KG1 (cell line): Measurements from ENCODE around the gene USP11.
A peak's percentile ranks its signal among the peaks of the same experiment; 100 is the strongest.

ENCODE experiments used
- DNase-seq: peaks from one replicate; lab custom pipeline; 2025; lab: John Stamatoyannopoulos, UW

Gene USP11

GRCh38 chrX:47224896-47225290 is 7.9 kb upstream of the USP11 start:
- DNase-seq = no peak

- no peak for DNase-seq
Observed at GRCh38 chrX:47226071-47226470, 6.7 kb upstream of the USP11 start.

GRCh38 chrX:47226531-47227333 is 6.1 kb upstream of the USP11 start:
- no peak for DNase-seq

- DNase-seq = no peak
Observed at GRCh38 chrX:47227334-47227583, 5.5 kb upstream of the USP11 start.

GRCh38 chrX:47228550-47229270 is 4.1 kb upstream of the USP11 start:
- DNase-seq = no peak

GRCh38 chrX:47229427-47229826 is 3.4 kb upstream of the USP11 start:
- DNase-seq = no peak

- no peak for DNase-seq
Observed at GRCh38 chrX:47230136-47230868, 2.5 kb upstream of the USP11 start.

- DNase-seq = no peak
Observed at GRCh38 chrX:47231167-47231566, 1.6 kb upstream of the USP11 start.

- no peak for DNase-seq
Observed at GRCh38 chrX:47232197-47232802, 509 bp upstream of the USP11 start.

- DNase-seq = peak; percentile 87
Observed at GRCh38 chrX:47233333-47234113, 714 bp downstream of the USP11 start.

GRCh38 chrX:47234583-47234982 is 1.8 kb downstream of the USP11 start:
- DNase-seq = no peak

GRCh38 chrX:47235691-47236103 is 2.9 kb downstream of the USP11 start:
- no peak for DNase-seq

- no peak for DNase-seq
Observed at GRCh38 chrX:47239199-47239598, 6.4 kb downstream of the USP11 start.

- no peak for DNase-seq
Observed at GRCh38 chrX:47239898-47240545, 7.2 kb downstream of the USP11 start.

GRCh38 chrX:47240619-47241018 is 7.8 kb downstream of the USP11 start:
- DNase-seq = no peak

GRCh38 chrX:47241201-47242011 is 8.6 kb downstream of the USP11 start:
- no peak for DNase-seq

- DNase-seq = no peak
Observed at GRCh38 chrX:47242321-47242720, 9.5 kb downstream of the USP11 start.

GRCh38 chrX:47243351-47243750 is 10.5 kb downstream of the USP11 start:
- no peak for DNase-seq

- DNase-seq = no peak
Observed at GRCh38 chrX:47244676-47245075, 11.9 kb downstream of the USP11 start.

GRCh38 chrX:47245156-47245555 is 12.3 kb downstream of the USP11 start:
- no peak for DNase-seq
